SK-N-SH (cell line): ENCODE data around the gene ADAMTS17.

Source experiments
- ELF1 ChIP-seq: IDR thresholded peaks from 2 replicates; pipeline ENCODE4 v1.4.0; 2012
- EP300 ChIP-seq, 2 experiments: IDR thresholded peaks; 2 replicates each; pipeline versions ENCODE4 v1.4.0 to v1.6.1; 2012; ENCODE audit warnings: borderline replicate concordance in 1 of 2, low read depth in 1 of 2, low read length in 1 of 2
- EZH2phosphoT487 ChIP-seq: fragments of 200-600 bp; sonication (generic); IDR thresholded peaks from 2 replicates; pipeline ENCODE4 v1.6.1; 2017; ENCODE audit warnings: low read depth, mixed run types, mild to moderate bottlenecking, antibody characterized with exemption, moderate library complexity, borderline replicate concordance
- FOSL2 ChIP-seq: IDR thresholded peaks from 2 replicates; pipeline ENCODE4 v1.4.0; 2012; ENCODE audit warnings: low read depth, mild to moderate bottlenecking, moderate library complexity, borderline replicate concordance
- JUND ChIP-seq: IDR thresholded peaks from 2 replicates; pipeline ENCODE4 v1.4.0; 2012
- POLR2AphosphoS5 ChIP-seq: IDR thresholded peaks from 2 replicates; pipeline ENCODE4 v1.6.1; 2012; ENCODE audit warnings: low read depth, low read length
- RAD21 ChIP-seq: IDR thresholded peaks from 2 replicates; pipeline ENCODE4 v1.6.1; 2012; ENCODE audit warnings: mild to moderate bottlenecking, low read length
- RCOR1 ChIP-seq: fragments of 150-350 bp; IDR thresholded peaks from 2 replicates; pipeline ENCODE4 v1.6.1; 2017; ENCODE audit warnings: antibody characterized with exemption, low read length
- RFX5 ChIP-seq: IDR thresholded peaks from 2 replicates; pipeline ENCODE4 v1.6.1; 2012; ENCODE audit warnings: mild to moderate bottlenecking, improper control_type of control experiment, low read length
- USF1 ChIP-seq: IDR thresholded peaks from 2 replicates; pipeline ENCODE4 v1.4.0; 2012; ENCODE audit warnings: low read depth, borderline replicate concordance
- USF2 ChIP-seq: fragments of 150-350 bp; IDR thresholded peaks from 2 replicates; pipeline ENCODE4 v1.6.1; 2017; ENCODE audit warnings: antibody characterized with exemption, low read length, low read depth, borderline replicate concordance
- YY1 ChIP-seq: IDR thresholded peaks from 2 replicates; pipeline ENCODE4 v1.4.0; 2012; ENCODE audit warnings: low read depth, mild to moderate bottlenecking
- TF ChIP-seq, protein P1 (sequence below): fragments of 200-600 bp; sonication (generic); IDR thresholded peaks from 2 replicates; pipeline ENCODE4 v1.6.1; 2017; ENCODE audit warnings: antibody characterized with exemption, mild to moderate bottlenecking, moderate library complexity
- TF ChIP-seq, protein P2 (sequence below): IDR thresholded peaks from 2 replicates; pipeline ENCODE4 v1.4.0; 2012; ENCODE audit warnings: low read depth

DNA sequence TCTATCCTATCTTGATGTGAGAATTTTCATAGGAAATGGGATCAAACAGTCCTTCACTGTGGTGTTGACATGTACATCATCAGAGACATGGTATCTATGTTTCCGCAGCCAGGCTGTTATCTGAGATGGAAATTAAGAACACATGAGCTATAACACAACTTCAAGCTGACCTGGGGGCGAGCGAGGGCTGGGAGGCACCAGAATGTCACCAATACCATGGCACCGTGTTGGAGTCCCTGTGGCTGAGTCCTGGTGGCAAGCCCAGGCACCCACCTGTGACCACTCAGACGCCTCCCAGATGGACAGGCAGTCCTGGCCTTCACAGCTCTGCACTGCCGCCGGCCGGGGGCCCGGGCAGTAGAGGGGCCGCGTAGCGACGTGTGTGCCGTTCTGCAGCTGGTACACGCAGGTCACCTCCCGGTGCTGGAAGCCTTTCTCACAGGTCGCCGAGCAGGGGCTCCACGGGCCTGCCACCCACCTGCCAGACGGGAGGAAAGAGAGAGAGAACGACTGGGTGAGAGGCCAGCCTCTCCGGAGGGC, 344.6 kb downstream of the ADAMTS17 start:
- peak in 1 of 2 experiments; percentile 81; a peak in 1 of 4 replicates for TF ChIP-seq EP300 (IDR thresholded peaks at IDR 0.05; ENCODE audit: borderline replicate concordance in 1 of 2, low read depth in 1 of 2, low read length in 1 of 2)
- peak; percentile 94 for TF ChIP-seq RCOR1
- TF ChIP-seq, protein P1, sequence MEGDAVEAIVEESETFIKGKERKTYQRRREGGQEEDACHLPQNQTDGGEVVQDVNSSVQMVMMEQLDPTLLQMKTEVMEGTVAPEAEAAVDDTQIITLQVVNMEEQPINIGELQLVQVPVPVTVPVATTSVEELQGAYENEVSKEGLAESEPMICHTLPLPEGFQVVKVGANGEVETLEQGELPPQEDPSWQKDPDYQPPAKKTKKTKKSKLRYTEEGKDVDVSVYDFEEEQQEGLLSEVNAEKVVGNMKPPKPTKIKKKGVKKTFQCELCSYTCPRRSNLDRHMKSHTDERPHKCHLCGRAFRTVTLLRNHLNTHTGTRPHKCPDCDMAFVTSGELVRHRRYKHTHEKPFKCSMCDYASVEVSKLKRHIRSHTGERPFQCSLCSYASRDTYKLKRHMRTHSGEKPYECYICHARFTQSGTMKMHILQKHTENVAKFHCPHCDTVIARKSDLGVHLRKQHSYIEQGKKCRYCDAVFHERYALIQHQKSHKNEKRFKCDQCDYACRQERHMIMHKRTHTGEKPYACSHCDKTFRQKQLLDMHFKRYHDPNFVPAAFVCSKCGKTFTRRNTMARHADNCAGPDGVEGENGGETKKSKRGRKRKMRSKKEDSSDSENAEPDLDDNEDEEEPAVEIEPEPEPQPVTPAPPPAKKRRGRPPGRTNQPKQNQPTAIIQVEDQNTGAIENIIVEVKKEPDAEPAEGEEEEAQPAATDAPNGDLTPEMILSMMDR, result no peak
- no peak for TF ChIP-seq YY1
- no peak for TF ChIP-seq ELF1
- no peak for TF ChIP-seq RFX5
- TF ChIP-seq JUND, result no peak
- TF ChIP-seq EZH2phosphoT487, result no peak
- TF ChIP-seq RAD21, result no peak
- no peak for TF ChIP-seq POLR2AphosphoS5
- TF ChIP-seq, protein P2, sequence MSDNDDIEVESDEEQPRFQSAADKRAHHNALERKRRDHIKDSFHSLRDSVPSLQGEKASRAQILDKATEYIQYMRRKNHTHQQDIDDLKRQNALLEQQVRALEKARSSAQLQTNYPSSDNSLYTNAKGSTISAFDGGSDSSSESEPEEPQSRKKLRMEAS, result no peak
- TF ChIP-seq USF1, result no peak
- TF ChIP-seq FOSL2, result no peak
- TF ChIP-seq USF2, result no peak
